SK-N-SH treated with all-trans-retinoic acid at 6 μM for 48 hours (cell line): ENCODE data around the gene ZNF205.
"Not testable (repeated sequence)": the region's sequence is repeated elsewhere in the genome, so short reads cannot be mapped to it uniquely, and the experiment has no call there.

Experiments
- ATAC-seq: fragments of 200-7000 bp; cut with Tn5 transposase; 3 replicates; pipeline ENCODE4 v1.9.1; 2020; ENCODE audit warnings: mild to moderate bottlenecking, moderate library complexity
- ARNTL ChIP-seq: fragments of 450-650 bp; formaldehyde crosslinking; IDR thresholded peaks from 2 replicates; pipeline ENCODE4 v1.5.0; 2020; ENCODE audit warnings: low read depth, mild to moderate bottlenecking, moderate library complexity, borderline replicate concordance
- BACH2 ChIP-seq: fragments of 250-450 bp; sonication (Bioruptor Pico); IDR thresholded peaks from 2 replicates; pipeline ENCODE4 v1.9.0; 2021; ENCODE audit warnings: mild to moderate bottlenecking, borderline replicate concordance
- CSDC2 ChIP-seq: fragments of 250-450 bp; sonication (Bioruptor Pico); IDR thresholded peaks from 2 replicates; pipeline ENCODE4 v1.5.0; 2020; ENCODE audit warnings: mild to moderate bottlenecking, moderate library complexity
- ESRRG ChIP-seq: fragments of 250-450 bp; sonication (Bioruptor Pico); IDR thresholded peaks from 2 replicates; pipeline ENCODE4 v1.6.1; 2021; ENCODE audit warnings: mild to moderate bottlenecking
- GLIS3 ChIP-seq: fragments of 250-450 bp; sonication (Bioruptor Pico); IDR thresholded peaks from 2 replicates; pipeline ENCODE4 v1.5.0; 2020; ENCODE audit warnings: mild to moderate bottlenecking, moderate library complexity
- ISL1 ChIP-seq: fragments of 250-450 bp; sonication (Bioruptor Pico); IDR thresholded peaks from 2 replicates; pipeline ENCODE4 v2.1.2; 2022; ENCODE audit warnings: mild to moderate bottlenecking, moderate library complexity
- OSR1 ChIP-seq: fragments of 250-450 bp; sonication (Bioruptor Pico); IDR thresholded peaks from 2 replicates; pipeline ENCODE4 v1.8.0; 2022; ENCODE audit warnings: moderate library complexity, mild to moderate bottlenecking, inconsistent platforms
- PPARA ChIP-seq: fragments of 250-450 bp; sonication (Bioruptor Pico); IDR thresholded peaks from 2 replicates; pipeline ENCODE4 v1.5.0; 2020; ENCODE audit warnings: mild to moderate bottlenecking, borderline replicate concordance
- SNAI2 ChIP-seq: fragments of 250-450 bp; sonication (Bioruptor Pico); IDR thresholded peaks from 2 replicates; pipeline ENCODE4 v1.5.0; 2020; ENCODE audit warnings: mild to moderate bottlenecking, moderate library complexity
- TCF4 ChIP-seq: fragments of 250-450 bp; sonication (Bioruptor Pico); IDR thresholded peaks from 2 replicates; pipeline ENCODE4 v1.8.0; 2021; ENCODE audit warnings: mild to moderate bottlenecking, moderate library complexity, borderline replicate concordance
- ZC3H10 ChIP-seq: fragments of 250-450 bp; sonication (Bioruptor Pico); IDR thresholded peaks from 2 replicates; pipeline ENCODE4 v1.5.1; 2021; ENCODE audit warnings: mild to moderate bottlenecking, moderate library complexity
- ZFP3 ChIP-seq: fragments of 250-450 bp; sonication (Bioruptor Pico); IDR thresholded peaks from 2 replicates; pipeline ENCODE4 v1.5.0; 2020; ENCODE audit warnings: mild to moderate bottlenecking, moderate library complexity
- ZFP30 ChIP-seq: fragments of 450-650 bp; formaldehyde crosslinking; IDR thresholded peaks from 2 replicates; pipeline ENCODE4 v1.5.0; 2022; ENCODE audit warnings: mild to moderate bottlenecking, moderate library complexity
- ZNF565 ChIP-seq: fragments of 450-650 bp; formaldehyde crosslinking; conservative IDR thresholded peaks from 2 replicates; pipeline ENCODE4 v1.5.0; 2020; ENCODE audit warnings: low read depth, mild to moderate bottlenecking, moderate library complexity
- ZNF70 ChIP-seq: fragments of 450-650 bp; formaldehyde crosslinking; IDR thresholded peaks from 2 replicates; pipeline ENCODE4 v1.5.0; 2020; ENCODE audit warnings: mild to moderate bottlenecking, moderate library complexity
- ZNF8 ChIP-seq: fragments of 450-650 bp; formaldehyde crosslinking; IDR thresholded peaks from 2 replicates; pipeline ENCODE4 v1.5.0; 2020; ENCODE audit warnings: mild to moderate bottlenecking, moderate library complexity
- TF ChIP-seq, protein P1 (sequence below): fragments of 250-450 bp; sonication (Bioruptor Pico); IDR thresholded peaks from 2 replicates; pipeline ENCODE4 v1.8.0; 2020; ENCODE audit warnings: mild to moderate bottlenecking, moderate library complexity, borderline replicate concordance
- TF ChIP-seq, protein P2 (sequence below): fragments of 250-450 bp; sonication (Bioruptor Pico); IDR thresholded peaks from 2 replicates; pipeline ENCODE4 v1.8.0; 2021; ENCODE audit warnings: low read depth, mild to moderate bottlenecking, moderate library complexity, borderline replicate concordance
- TF ChIP-seq, protein P3 (sequence below): fragments of 250-450 bp; sonication (Bioruptor Pico); IDR thresholded peaks from 2 replicates; pipeline ENCODE4 v1.5.1; 2021; ENCODE audit warnings: mild to moderate bottlenecking, moderate library complexity
- TF ChIP-seq, protein P4 (sequence below): fragments of 250-450 bp; sonication (Bioruptor Pico); IDR thresholded peaks from 2 replicates; pipeline ENCODE4 v1.5.1; 2020; ENCODE audit warnings: low read depth, mild to moderate bottlenecking, moderate library complexity
- TF ChIP-seq, protein P5 (sequence below): fragments of 250-450 bp; sonication (Bioruptor Pico); IDR thresholded peaks from 2 replicates; pipeline ENCODE4 v1.5.0; 2020; ENCODE audit warnings: mild to moderate bottlenecking, moderate library complexity

ZNF205 gene

DNA sequence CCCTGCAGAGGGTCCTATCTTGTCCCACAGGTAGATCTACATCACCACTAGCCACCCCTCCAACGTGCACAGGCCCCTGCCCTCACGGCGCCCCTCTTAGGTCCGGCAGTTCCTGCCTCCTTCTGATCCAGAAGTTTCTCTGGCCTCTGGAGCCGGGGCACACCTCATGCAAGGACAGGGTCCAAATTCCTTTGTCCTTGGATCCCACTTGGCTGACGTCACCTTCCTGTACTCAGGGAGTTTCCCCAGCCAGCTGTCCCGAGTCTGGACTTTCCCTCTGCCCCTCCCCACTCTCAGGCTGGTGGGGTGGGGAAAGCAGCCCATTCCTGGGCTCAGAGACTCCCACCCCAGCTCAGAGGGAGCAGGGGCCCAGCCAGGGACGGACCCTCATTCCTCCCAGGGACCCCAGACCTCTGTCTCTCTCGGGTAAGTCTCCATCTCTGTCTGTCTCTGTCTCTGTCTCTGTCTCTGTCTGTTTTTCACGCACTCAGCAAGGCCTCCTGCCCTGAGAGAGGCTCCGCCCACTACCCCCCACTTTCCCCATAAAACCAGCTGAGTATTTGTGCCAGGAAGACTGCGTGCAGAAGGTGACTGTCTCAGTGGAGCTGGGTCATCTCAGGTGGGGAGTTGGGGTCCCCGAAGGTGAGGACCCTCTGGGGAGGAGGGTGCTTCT is 47.2 kb upstream of the ZNF205 start, which contains the start of gene IL32:
Gene IL32 (plus strand): TSS at position 572 of the 673 bp plus-strand sequence. CDS start 172 bp downstream, outside the sequence.
- TF ChIP-seq BACH2 (CRISPR knock-in tag) (no peak), ZFP3 (no peak), GLIS3 (CRISPR knock-in tag) (no peak), ZNF565 (CRISPR knock-in tag) (no peak), CSDC2 (CRISPR knock-in tag) (no peak), ZNF70 (CRISPR knock-in tag) (no peak), ESRRG (CRISPR knock-in tag) (no peak), ISL1 (no peak)
- TF ChIP-seq, protein P1, sequence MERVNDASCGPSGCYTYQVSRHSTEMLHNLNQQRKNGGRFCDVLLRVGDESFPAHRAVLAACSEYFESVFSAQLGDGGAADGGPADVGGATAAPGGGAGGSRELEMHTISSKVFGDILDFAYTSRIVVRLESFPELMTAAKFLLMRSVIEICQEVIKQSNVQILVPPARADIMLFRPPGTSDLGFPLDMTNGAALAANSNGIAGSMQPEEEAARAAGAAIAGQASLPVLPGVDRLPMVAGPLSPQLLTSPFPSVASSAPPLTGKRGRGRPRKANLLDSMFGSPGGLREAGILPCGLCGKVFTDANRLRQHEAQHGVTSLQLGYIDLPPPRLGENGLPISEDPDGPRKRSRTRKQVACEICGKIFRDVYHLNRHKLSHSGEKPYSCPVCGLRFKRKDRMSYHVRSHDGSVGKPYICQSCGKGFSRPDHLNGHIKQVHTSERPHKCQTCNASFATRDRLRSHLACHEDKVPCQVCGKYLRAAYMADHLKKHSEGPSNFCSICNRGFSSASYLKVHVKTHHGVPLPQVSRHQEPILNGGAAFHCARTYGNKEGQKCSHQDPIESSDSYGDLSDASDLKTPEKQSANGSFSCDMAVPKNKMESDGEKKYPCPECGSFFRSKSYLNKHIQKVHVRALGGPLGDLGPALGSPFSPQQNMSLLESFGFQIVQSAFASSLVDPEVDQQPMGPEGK, result no peak
- peak; percentile 69 for ATAC-seq

DNA sequence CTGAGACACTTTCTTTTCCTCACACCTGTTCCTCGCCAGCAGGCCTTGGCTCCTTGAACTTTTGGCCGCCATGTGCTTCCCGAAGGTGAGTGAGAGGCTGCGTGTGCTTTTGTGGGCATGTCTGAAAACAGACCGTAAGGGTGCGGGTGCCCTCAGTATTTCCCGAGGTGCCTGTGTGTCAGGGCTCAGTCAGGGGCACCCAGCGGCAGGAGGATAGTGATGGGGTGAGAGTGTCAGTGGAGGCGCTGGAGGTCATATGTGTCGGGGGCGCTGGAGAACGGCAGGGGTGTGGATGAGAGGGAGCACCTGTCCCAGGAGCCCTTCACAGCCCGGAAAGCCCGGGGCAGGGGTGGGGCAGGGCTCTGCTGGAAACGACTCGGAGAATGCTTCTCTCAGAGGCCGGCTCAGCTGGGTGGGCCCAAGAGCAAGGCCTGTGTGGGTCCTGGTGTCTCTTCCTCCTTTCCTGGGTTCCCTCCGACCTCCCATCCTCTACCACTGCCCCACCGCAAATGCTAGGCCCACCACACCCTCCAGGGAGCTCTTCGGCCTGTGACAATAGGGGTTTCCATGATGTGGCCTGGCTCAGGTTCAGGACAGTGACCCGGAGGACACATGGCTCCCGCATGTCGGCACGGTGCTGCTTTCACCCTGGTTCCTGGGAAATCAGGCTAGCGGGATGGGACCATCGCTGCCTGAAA is 46.5 kb upstream of the ZNF205 start:
- no peak; the same call in 2 of the 3 replicates for ATAC-seq

DNA sequence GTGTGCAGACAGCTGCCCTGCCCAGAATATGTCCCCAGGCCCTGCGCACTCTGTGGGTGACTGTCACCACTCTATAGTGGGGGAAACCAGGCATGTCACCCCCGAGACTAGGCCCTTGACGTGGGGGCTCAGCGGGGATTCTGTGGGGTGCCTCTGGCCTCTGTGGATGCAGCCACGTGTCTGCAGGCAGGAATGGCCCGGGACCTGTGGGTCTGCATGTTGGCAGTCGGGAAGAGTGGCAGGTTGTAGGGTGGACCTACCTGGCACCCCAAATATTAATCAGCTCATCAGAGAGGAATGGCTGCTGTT is 46.0 kb upstream of the ZNF205 start:
- TF ChIP-seq ARNTL (CRISPR knock-in tag) (no peak), ZNF565 (CRISPR knock-in tag) (no peak)
- TF ChIP-seq, all 23 proteins: peak for 0
- no peak for ATAC-seq

More for the DNA sequence above, 46.5 kb upstream of the ZNF205 start:
- TF ChIP-seq ARNTL (CRISPR knock-in tag) (no peak), ZFP3 (no peak), ZNF8 (CRISPR knock-in tag) (no peak), ESRRG (CRISPR knock-in tag) (no peak), CSDC2 (CRISPR knock-in tag) (no peak), TCF4 (no peak), GLIS3 (CRISPR knock-in tag) (no peak), PPARA (no peak), ZC3H10 (CRISPR knock-in tag) (no peak), ZFP30 (no peak), SNAI2 (CRISPR knock-in tag) (no peak), ZNF565 (CRISPR knock-in tag) (no peak), ISL1 (no peak)
- TF ChIP-seq, protein P2, sequence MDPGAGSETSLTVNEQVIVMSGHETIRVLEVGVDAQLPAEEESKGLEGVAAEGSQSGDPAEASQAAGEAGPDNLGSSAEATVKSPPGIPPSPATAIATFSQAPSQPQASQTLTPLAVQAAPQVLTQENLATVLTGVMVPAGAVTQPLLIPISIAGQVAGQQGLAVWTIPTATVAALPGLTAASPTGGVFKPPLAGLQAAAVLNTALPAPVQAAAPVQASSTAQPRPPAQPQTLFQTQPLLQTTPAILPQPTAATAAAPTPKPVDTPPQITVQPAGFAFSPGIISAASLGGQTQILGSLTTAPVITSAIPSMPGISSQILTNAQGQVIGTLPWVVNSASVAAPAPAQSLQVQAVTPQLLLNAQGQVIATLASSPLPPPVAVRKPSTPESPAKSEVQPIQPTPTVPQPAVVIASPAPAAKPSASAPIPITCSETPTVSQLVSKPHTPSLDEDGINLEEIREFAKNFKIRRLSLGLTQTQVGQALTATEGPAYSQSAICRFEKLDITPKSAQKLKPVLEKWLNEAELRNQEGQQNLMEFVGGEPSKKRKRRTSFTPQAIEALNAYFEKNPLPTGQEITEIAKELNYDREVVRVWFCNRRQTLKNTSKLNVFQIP (CRISPR knock-in tag), result no peak
- TF ChIP-seq, protein P3, sequence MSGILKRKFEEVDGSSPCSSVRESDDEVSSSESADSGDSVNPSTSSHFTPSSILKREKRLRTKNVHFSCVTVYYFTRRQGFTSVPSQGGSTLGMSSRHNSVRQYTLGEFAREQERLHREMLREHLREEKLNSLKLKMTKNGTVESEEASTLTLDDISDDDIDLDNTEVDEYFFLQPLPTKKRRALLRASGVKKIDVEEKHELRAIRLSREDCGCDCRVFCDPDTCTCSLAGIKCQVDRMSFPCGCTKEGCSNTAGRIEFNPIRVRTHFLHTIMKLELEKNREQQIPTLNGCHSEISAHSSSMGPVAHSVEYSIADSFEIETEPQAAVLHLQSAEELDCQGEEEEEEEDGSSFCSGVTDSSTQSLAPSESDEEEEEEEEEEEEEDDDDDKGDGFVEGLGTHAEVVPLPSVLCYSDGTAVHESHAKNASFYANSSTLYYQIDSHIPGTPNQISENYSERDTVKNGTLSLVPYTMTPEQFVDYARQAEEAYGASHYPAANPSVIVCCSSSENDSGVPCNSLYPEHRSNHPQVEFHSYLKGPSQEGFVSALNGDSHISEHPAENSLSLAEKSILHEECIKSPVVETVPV (CRISPR knock-in tag), result no peak

DNA sequence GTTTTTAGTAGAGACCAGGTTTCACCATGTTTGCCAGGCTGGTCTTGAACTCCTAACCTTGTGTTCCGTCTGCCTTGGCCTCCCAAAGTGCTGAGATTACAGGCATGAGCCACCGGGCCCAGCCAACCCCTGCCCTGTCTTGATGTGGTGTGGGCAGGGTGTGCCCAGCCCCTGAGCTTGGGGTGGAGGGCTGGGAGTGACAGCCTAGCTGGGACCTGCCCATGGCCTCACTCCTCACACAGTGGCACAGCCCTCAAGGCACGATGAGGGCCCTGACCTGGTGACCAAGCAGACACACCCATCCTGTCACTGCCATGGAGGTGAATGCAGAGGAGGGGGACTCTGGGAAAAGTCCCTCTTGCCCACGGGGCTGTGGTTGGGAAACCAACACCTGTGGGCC is 43.9 kb upstream of the ZNF205 start:
- TF ChIP-seq SNAI2 (CRISPR knock-in tag) (no peak), TCF4 (no peak), ZNF70 (CRISPR knock-in tag) (no peak), BACH2 (CRISPR knock-in tag) (no peak), OSR1 (CRISPR knock-in tag) (no peak), CSDC2 (CRISPR knock-in tag) (no peak)
- TF ChIP-seq, protein P4, sequence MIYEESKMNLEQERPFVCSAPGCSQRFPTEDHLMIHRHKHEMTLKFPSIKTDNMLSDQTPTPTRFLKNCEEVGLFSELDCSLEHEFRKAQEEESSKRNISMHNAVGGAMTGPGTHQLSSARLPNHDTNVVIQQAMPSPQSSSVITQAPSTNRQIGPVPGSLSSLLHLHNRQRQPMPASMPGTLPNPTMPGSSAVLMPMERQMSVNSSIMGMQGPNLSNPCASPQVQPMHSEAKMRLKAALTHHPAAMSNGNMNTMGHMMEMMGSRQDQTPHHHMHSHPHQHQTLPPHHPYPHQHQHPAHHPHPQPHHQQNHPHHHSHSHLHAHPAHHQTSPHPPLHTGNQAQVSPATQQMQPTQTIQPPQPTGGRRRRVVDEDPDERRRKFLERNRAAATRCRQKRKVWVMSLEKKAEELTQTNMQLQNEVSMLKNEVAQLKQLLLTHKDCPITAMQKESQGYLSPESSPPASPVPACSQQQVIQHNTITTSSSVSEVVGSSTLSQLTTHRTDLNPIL, result no peak
- TF ChIP-seq, protein P5, sequence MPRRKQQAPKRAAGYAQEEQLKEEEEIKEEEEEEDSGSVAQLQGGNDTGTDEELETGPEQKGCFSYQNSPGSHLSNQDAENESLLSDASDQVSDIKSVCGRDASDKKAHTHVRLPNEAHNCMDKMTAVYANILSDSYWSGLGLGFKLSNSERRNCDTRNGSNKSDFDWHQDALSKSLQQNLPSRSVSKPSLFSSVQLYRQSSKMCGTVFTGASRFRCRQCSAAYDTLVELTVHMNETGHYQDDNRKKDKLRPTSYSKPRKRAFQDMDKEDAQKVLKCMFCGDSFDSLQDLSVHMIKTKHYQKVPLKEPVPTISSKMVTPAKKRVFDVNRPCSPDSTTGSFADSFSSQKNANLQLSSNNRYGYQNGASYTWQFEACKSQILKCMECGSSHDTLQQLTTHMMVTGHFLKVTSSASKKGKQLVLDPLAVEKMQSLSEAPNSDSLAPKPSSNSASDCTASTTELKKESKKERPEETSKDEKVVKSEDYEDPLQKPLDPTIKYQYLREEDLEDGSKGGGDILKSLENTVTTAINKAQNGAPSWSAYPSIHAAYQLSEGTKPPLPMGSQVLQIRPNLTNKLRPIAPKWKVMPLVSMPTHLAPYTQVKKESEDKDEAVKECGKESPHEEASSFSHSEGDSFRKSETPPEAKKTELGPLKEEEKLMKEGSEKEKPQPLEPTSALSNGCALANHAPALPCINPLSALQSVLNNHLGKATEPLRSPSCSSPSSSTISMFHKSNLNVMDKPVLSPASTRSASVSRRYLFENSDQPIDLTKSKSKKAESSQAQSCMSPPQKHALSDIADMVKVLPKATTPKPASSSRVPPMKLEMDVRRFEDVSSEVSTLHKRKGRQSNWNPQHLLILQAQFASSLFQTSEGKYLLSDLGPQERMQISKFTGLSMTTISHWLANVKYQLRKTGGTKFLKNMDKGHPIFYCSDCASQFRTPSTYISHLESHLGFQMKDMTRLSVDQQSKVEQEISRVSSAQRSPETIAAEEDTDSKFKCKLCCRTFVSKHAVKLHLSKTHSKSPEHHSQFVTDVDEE, result no peak
- TF ChIP-seq, protein P2 (CRISPR knock-in tag), result no peak
- ATAC-seq, result no peak

DNA sequence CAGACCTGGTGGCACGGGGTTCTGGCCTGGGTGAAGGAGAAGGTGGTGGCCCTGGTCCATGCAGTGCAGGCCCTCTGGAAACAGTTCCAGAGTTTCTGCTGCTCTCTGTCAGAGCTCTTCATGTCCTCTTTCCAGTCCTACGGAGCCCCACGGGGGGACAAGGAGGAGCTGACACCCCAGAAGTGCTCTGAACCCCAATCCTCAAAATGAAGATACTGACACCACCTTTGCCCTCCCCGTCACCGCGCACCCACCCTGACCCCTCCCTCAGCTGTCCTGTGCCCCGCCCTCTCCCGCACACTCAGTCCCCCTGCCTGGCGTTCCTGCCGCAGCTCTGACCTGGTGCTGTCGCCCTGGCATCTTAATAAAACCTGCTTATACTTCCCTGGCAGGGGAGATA is 43.2 kb upstream of the ZNF205 start:
- ATAC-seq, result not testable (repeated sequence)
